ENCODE measurements around the gene AKIRIN2.

GRCh38 chr6:87731818-87732661, 30.0 kb upstream of the AKIRIN2 start:
- no peak for TF ChIP-seq CTCF (conservative IDR thresholded peaks at IDR 0.05)
- no peak for TF ChIP-seq ZFX (IDR thresholded peaks at IDR 0.05)
